Fibroblast of mammary gland (primary cell): ENCODE data around the gene C12orf75.

Experiments
- DNase-seq: peaks from one replicate; pipeline ENCODE4 v3.0.0-alpha.2; 2010; ENCODE audit warnings: low read depth
- H3K4me3 ChIP-seq: 2 replicates; pipeline ENCODE4 v1.5.1; 2011; ENCODE audit warnings: low read depth, mild to moderate bottlenecking, low read length, moderate library complexity; ENCODE audit not compliant: control insufficient read depth
- TF ChIP-seq, protein P1 (sequence below): conservative IDR thresholded peaks from 2 replicates; pipeline ENCODE4 v1.5.1; 2011; ENCODE audit warnings: low read depth, low read length, inconsistent platforms; ENCODE audit not compliant: control insufficient read depth, insufficient read depth

The C12orf75 gene

DNA sequence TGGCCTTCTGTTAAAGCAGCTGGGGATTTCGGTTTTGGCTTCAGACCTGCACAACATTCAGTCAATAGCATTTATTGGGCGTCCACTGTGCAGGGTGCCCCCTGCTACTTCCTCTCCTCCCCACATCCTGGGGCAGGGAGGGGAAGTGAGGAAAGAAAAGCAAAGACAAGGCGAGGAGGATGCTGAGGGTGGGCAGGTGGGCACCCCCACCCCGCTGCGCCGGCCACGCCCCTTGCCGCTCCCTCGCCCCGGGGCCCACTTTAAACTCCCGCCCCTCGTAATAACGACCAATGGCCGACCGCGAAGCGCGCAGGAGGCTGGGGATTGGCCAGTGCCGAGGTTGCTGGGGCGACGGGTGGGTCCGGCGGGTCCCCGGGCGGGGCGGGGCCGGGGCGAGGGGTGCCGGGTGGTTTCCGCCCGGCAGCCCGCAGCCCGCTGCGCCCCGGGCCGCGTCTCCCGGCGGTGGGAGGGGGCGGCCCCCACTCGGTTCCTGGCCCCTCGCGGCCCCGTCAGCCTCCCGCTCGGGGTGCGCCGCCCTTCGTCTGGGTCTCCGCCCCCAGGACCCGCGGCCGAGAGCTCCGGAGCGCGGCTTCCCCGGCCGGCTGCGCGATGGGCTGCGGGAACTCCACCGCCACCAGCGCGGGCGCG is at the start of gene C12orf75:
C12orf75 (plus strand) TSS at position 409 of the 648 bp plus-strand sequence; CDS start at position 610, 201 bp downstream.
- peak within 1 kb of the TSS; percentile 72 for H3K4me3 ChIP-seq
- TF ChIP-seq, protein P1, sequence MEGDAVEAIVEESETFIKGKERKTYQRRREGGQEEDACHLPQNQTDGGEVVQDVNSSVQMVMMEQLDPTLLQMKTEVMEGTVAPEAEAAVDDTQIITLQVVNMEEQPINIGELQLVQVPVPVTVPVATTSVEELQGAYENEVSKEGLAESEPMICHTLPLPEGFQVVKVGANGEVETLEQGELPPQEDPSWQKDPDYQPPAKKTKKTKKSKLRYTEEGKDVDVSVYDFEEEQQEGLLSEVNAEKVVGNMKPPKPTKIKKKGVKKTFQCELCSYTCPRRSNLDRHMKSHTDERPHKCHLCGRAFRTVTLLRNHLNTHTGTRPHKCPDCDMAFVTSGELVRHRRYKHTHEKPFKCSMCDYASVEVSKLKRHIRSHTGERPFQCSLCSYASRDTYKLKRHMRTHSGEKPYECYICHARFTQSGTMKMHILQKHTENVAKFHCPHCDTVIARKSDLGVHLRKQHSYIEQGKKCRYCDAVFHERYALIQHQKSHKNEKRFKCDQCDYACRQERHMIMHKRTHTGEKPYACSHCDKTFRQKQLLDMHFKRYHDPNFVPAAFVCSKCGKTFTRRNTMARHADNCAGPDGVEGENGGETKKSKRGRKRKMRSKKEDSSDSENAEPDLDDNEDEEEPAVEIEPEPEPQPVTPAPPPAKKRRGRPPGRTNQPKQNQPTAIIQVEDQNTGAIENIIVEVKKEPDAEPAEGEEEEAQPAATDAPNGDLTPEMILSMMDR, result no peak
- DNase-seq, result peak; percentile 70

DNA sequence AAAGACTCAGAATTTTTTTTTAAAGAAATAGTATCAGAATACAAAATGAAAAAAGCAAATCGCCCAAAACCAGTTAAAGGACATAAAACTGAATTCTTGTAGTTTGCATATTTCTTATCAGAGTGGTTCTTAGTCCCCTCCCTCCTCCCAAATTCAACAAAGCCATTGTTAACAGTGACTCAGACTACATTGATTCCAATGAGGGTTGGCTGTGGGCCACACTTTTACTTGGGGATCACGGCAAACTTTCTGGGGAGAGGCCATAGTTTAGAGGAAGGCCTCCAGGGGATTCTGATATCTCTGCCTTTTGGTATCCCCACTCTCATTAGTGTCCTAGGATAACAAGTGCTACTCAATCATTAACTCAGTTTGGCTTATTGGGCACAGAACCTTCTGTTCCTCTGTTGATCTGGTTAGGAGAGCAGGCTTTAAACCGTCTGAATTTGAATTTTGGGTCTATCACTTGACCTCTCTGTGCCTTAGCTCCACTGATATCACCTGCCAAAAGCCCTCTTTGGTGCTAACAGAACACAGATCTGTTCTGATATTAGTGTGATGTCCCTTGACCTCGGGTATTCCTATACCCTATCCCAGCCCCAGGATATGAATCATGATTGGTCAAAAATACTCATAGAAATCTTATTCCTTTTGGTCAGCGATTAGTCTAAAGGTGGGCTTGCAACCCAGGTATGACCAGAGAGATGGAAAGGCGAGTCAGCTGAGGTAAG is 49.4 kb upstream of the C12orf75 start:
- TF ChIP-seq, protein P1, result no peak
- DNase-seq, result no peak
- no peak overlapping the region for H3K4me3 ChIP-seq

DNA sequence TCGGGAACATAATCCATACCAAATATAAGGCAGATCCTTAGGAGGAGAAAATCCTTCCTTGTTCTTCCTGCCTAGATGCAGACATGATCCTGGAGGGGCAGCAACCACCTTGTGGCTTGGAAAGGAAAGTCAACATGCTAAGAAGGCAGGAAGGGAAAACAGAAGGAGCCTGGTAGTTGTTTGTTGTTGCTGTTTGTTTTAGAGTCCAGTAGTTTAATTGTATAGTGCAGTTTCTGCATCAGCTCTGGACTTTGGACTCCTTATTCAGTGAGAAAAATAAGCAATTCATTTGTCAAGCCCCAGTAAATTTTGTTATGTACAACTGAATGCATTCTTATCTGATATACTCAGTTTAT is 48.8 kb upstream of the C12orf75 start:
- no peak overlapping the region for H3K4me3 ChIP-seq
- TF ChIP-seq, protein P1, result no peak
- no peak for DNase-seq

DNA sequence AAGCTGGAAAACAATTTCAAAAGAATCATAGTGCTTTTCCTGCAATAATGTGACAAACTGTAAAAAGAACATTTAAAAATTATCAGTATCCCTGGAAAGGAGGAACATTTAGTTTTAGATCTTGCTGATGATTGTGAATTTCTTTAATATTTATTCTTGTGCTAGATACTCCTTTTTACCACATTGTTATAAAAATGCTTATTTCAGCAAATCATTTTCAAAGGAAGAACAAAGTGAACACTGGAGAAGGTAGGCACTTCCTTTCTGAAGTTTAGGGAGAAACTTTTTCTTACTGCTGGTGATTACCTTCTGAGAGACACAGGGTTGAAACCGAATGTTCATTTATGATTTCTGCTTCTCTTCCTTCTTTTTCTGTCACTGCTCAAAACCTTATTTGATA is 45.1 kb upstream of the C12orf75 start:
- DNase-seq, result no peak
- no peak overlapping the region for H3K4me3 ChIP-seq
- TF ChIP-seq, protein P1, result no peak

DNA sequence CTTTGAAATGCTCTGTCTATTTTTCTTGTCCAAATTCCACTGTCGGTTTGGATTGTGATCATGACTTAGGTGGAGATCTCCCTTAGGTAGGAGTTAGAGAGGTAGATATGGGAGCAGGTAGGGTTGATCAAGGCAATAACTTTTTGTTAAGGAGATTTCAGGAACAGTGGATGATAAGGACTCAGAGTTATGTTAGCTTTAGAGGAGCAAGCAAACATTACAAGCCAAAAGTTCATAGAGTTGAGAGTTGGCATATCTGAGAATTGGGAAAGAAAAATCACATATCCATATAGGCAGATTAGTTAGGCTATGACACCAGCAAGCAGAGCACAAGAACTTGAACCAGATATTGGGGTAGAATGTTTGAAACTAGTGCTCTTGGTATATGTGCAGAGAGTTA is 43.1 kb upstream of the C12orf75 start:
- H3K4me3 ChIP-seq, result no peak overlapping the region
- DNase-seq, result no peak
- TF ChIP-seq, protein P1, result no peak

DNA sequence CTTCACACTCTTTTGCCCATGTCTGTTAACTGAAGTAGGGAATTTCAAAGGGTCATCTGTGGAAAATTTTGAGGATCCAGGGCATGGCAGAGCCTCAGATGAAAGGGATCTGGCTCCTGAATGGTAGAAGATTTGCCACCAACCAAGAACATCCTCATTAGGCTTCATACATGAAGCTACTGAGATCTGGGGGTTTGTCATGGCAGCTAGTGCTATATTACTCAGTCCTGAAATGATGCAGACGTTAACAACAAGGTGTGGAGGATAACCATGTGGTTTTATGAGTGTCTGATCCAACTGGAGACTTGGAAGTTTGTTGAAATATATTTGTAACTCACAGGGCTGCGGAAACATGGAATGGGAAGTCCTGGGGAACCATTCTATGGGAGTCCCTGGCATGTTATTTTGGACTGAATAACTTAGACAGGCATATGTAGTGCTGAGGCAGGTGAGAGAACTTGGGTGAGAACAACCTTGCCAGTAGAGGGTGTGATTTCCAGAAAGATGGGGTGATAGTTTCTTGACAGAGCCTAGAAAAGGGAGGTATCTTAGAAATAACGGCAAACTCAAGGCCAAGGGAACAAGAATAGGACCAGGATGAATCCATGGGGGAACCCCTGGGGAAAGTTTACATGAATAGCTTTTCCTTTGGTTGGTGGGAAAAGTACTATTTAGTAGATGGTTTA is 42.0 kb upstream of the C12orf75 start:
- no peak for DNase-seq
- TF ChIP-seq, protein P1, result no peak
- H3K4me3 ChIP-seq, result no peak overlapping the region
